ENCODE data around the gene ETNK2.
A peak's percentile ranks its signal among the peaks of the same experiment; 100 is the strongest.

ETNK2 gene

DNA sequence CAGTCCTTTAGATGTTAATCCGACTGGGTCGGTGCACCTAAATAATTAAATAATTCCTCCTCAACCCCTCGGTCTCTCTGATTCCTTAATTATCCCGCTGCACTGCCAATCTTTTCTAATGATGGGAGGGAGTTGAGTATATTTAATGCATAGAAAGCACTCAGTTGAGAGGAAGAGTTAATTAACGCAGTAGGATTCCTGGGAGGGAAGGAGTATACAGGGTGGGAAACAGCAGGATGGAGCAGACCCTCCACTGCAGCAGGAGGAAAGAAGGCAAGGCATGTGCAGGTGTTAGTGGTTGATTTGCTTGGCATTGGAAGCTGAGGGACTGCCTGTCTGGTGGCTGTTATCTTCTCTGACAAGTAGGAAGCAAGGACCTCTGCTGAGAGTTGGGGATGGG lies 24.2 kb upstream of the ETNK2 start:
- no peak for DNase-seq

DNA sequence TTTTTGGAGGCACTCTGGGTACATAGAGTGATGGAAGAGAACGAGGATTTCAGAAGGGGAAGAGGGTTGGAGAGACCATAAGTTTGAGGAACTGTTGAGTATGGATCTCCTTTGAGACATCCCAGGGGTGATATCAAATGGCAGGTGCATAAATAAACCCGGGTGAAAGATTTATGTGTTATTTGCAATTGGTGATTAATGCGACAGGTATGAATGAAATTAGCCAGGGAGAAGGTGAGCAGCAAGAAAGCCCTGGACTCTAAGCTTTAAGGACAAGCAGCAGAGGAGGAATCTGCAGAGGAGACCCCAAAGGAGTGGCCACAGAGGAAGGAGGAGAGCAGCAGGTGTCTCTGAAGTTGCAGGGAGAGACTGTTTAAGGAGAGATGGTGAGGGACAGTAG lies 23.1 kb upstream of the ETNK2 start:
- no peak for DNase-seq

DNA sequence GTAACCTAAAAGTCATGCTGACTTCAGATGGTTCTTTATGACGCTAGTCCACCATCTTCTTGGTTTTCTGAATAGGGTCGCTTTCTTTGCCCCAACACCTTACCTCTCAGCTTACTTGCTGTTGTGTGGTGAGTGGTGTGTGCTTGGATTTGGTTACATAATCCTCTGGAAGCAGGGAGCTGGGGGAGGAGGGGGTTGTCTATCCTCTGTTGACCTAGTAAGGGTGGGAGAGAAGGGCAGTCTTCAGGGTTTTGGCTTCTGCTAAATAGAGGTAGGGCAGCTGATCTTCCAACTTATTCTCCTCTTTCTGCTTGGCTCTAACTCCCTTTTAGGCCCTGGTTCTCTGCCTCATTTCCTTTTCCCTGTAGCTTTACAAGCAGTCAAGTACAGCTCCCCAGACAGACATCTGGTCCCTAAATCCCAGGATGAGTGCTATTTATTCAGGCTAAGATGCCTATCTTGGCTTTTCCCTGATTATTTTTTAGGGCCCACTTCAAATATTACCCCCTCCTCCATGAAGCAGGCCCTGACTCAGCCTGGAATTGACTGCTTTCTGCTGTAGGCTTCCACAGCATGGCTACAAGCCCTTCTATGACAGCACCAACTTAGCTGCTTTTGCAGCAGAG lies 20.7 kb upstream of the ETNK2 start:
- DNase-seq = no peak

DNA sequence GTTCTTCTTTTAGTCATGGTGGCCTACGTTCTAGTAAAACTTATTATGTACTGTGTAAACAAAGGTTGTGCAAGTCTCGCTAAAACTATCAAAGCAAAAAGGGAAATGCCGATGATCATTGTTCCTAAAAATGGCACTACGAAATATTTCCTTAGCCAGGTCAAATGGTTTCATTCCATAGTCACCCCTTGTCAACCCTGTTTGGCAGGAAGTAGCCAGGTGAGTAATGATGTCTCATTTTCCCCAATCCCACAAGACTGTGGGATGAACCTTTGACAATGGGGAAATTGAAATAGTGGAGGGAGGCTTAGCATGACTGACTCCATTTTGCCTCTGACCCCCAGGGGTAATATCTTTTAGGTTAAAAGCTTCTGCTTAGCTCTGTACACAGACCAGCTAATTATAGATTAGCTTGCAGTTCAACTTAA lies 19.9 kb upstream of the ETNK2 start:
- DNase-seq = no peak

DNA sequence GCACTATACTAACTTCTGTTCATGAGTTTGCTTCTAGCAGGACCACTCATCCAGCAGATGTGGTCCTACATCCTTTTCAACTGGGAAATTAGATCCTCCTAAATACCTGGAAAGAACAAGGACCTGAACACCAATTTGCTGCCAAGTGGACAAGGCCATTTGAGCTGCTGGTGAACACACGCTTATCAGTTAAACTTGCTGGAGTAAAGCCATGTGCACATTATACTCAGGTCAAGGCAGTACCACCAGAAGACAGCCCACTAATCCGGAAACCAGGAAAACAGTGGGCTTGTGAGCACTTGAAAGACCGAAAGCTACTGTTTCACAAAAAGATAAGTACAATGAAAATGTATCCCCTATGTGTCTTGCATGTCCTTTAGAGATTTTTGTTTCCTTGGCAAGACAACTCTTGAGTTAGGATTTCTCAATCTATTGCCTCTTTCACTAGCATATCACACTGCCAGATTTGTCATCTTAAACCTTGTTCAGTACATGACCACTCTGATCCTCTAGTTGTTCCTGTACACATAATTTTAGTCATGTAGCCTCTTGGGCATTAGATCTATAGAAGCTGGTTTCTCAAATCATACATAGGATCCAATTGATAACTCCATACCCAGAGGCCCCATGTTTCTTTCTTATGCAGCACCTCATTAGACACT lies 18.8 kb upstream of the ETNK2 start:
- DNase-seq = no peak

DNA sequence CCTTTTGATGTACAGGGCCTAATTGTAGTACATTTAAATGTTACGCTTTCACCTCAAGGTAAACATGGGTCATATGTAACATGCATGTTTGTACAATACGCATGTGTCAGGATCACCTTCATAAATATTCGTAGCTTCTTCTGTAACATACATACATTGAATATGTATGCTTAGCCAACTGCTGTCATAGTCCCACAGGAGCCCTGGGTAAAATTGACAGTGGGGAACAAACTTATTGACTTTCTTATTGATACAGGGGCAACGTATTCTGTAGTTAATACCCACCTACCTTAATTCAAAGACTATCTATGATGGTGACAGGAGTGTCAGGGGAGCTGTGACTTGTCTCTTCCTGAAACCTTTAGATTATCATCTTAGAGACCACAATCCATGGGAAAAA lies 18.0 kb upstream of the ETNK2 start:
- DNase-seq = no peak

DNA sequence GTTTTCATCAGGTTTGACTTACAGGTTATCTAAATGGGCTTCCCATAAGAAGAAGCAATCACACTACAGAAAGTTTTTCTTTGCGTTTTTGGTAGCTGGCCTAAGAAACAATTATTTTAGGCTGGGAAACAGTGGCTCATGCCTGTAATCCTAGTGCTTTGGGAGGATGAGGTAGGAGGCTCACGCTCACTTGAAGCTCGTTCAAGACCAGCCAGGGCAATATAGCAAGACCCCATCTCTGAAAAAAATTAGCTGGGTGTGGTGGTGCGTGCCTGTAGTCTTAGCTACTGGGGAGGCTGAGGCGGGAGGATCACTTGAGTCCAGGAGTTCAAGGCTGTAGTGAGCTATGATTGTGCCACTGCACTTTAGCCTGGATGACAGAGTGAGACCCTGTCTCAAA lies 15.9 kb upstream of the ETNK2 start:
- no peak for DNase-seq

DNA sequence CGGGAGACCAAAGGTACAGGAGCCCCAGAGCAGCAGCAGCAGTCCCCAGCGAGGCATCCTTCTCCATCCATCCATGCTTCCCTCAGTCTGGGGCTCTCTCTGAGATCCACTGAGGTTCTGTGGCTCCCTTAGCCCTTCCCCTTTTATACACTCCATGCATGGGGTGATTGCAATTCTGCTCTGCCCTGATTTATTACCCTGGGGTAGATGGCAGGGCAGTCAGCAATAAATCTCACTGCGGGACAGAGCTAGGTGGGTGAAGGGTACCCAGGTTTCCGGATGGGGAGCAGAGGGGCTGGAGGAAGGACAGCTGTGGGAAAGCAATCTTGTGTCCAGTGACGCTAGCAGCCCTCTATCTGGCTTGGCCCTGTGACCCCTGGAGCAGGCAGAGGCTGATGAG lies 14.4 kb upstream of the ETNK2 start, which contains the start of gene REN:
TSS of gene REN (minus strand) at position 119 of the 400 bp plus-strand sequence. CDS start at position 75, 44 bp downstream.
- no peak for DNase-seq

DNA sequence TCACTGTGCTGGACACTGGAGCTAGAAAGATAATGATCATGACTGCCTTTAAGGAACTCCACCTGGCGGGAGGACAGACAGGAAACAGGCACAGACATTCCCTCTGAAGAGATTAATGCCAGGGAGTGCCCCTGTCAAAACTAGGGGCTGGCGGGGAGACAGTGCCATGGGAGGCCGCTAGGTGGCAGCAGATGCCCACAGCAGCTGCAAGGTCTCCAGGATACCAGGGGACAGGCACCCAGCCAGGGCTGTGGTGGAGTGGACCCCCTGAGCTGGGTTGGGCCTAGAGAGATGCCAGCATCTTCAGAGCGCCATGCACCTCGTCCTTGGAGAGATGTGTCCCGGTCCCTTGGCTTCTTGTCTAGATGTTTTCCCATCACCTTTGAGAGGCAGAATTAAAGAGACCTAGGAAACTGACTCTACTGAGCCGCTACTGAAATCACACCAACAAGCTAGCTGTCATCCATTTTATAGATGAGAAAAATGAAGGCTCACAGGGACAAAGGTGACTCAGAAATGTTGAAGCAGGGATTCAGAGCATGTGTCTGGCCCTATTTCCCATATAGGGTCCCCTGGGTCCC lies 10.7 kb upstream of the ETNK2 start:
- peak; percentile 76 for DNase-seq

DNA sequence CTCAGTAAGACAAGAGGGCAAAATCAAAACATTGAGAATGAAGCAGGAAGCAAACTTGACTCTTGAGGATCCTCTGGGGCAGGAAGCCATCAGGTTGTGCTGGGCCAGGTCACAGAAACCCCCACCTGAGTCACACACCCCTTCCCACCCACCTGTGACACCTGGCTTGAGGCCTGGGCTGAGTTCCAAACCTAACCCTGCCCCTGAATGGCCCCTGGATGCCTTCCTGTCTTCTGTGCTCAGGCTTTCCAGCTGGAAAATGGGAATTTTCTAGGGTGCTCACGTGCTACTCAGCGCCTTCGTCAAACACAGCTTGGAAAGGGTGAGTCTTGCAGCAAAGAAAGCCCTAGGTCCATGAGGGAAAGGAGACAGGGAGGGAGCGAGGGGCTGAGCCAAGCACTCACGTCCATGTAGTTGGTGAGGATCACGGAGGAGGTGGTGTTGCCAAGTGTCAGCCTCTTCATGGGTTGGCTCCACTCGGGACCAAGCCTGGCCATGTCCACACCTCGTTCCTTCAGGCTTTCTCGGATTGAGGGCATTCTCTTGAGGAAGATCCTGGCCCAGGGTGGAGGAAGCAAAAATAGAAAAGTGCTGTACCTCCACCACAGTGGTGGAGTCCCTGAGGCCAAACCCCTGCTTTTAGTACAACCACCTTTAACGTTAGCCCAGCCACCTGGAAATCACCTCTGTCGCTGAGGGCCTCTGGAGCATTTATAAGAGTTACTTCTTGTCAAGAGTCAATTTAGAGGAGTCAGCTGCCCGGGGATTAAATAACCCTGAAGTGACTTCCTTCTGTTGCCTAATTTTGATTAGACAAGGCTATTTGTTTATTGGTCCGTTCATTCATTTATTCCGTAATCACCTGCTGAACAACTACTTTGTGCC lies 10.0 kb upstream of the ETNK2 start:
- no peak for DNase-seq

DNA sequence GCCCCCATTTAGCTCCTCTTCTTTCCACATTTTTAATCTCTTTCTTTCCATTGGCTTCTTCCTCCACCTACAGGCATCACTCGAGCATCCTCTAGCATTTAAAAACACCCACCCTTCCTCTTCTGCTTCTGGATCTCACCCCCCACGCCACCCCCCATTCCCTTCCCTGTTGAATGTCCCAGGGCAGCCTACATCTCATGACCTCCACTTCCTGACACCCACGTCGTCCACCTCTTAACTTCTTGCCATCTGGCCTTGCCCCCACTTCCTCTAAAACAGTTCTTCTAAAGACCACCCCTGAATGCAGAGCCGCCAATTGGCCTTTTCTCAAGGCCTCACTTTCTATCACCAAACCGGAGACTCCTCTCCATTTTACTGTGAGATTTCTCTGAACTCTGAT lies 6.1 kb upstream of the ETNK2 start:
- DNase-seq = no peak

DNA sequence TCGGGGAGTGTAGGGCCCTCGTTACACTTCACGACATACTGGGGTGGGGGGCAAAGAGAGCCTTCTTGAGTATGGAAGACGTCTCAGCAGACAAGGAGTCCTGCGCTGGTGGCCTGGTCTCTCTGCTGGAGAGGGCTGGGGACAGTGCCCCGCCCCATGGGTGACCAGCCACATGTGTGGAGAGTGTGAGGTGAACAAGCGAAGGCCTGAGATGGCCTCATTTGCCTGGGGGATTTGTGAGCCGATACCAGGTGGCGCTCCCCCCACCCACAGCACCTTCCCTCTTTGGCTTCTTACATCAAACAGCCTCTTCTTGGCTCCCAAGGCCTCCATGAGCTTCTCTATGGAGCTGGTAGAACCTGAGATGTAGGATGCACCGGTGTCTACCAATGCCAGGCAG lies 4.0 kb upstream of the ETNK2 start:
- no peak for DNase-seq

DNA sequence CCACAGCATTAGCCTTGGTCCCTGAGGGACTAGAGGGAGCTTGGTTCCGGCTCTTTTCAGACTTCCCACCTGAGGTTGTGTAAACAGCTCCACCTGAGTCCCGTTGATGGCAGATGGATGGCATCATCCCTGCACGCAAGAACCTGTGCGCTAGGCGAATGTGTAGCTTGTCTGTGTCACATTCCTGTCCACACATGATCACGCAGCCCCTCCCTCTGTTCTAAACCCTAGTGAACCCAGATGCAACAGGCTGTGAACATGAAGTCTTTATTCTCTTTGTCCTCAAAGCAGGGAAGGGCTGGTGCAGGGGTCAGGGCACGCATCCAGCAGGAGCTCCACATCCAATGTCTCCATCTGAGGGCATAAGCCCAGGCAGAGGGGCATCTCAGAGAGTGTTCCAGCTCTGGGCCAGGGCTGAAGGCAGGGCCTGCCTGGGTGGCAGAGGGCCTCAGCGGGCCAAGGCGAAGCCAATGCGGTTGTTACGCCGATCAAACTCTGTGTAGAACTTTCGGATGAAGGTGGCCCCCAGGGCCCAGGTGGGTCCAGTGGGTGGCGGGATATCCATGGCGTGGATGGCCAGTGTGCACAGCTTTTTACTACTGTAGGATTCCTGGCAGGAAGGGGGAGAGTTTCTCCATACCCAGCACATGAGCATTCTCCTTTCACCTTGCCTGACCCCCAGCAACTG lies 2.9 kb upstream of the ETNK2 start:
- no peak for DNase-seq

DNA sequence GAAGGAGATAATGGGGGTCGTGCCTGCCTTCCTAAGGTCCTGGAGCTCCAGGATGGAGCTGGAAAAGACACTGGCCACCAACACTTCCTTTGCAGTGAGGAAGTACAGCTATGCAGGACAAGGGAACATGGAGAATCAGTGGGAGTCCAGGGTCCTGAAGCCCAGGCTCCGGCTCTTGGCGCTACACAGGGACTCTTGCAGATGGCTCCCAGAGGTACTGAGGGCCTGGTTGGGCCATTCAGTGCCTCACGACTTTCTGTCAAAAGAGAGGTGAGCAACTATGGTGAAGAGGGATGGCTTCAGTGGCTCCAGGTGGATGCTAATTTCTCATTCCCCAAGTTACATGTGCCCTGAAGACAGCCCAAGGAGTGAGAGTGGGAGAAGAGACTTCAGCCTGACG lies 1.8 kb upstream of the ETNK2 start:
- DNase-seq = no peak

DNA sequence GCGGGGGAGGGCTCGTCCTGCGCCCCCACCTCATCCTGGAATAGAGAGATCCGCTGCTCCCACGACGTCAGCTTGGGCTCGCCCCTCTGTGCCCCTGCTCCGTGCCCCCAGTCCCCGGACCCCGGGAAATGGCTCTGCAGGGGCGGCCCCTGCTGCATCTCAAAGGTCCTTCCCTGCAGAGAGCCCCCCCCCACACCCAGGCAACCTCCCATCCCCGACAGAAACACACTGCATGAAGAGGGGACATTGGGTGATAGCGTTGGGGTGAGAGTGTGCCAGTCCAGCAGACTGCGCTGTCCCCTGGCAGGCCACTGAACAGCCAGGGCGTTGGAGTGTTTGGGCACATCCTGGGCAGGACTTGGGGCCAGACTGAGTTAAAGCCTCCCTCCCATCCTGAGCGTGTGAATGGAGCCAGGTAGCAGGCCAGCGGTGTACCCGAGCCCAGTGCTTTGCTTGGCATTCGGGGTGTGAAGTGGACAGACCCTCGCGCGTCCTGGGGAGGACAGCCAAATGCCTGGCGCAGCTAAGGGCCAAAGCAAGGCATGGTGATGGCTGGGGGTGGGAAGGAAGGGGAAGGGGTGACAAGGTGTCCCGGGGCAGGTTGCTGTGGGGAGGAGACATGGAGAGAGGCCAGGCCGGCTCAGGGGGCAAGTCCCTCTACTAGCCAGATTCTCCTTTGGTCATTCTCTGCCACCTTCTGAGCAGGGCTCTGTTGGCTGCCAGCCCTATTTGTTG lies 633 bp upstream of the ETNK2 start:
- no peak for DNase-seq

DNA sequence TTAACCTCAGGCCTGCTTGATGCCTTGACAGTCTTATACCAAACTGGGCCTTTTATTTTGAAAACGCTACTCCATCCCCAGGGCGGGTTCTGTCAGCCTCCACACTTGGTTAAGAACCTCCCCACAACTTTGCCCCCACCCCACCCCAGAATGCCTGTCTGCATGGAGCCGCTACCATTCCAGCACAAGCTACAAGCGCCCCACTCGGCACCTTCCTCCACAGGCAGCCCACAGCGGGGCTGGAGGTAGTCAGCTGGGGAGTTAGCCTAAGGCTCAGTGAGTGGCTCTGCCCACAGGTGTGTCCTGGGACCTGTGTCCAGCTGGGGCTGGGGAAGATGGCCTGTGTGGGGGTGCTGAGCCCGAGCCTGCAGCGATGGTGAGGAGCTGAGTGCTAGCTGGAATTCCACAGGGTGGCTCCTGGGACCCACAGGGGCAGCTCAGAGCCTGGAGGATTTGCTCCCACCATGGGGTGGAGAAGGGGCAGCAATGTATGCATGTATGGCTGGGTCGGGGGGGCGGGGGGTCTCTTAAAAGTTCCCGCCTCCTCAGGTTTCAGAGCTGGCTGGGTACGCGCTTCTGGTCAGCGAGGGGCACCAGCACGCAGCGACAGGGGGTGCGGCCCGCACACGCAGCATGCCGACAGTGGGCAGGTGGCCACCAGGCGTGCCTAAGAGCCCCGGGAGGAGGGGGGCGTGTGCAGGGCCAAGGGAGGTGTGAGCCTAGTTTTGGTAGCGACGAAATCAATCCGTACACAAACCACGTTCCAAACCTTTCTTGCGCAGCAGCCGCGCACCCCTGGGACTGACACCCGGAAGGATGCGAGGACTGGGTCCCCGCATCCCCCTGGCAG lies 917 bp downstream of the ETNK2 start:
- no peak for DNase-seq

DNA sequence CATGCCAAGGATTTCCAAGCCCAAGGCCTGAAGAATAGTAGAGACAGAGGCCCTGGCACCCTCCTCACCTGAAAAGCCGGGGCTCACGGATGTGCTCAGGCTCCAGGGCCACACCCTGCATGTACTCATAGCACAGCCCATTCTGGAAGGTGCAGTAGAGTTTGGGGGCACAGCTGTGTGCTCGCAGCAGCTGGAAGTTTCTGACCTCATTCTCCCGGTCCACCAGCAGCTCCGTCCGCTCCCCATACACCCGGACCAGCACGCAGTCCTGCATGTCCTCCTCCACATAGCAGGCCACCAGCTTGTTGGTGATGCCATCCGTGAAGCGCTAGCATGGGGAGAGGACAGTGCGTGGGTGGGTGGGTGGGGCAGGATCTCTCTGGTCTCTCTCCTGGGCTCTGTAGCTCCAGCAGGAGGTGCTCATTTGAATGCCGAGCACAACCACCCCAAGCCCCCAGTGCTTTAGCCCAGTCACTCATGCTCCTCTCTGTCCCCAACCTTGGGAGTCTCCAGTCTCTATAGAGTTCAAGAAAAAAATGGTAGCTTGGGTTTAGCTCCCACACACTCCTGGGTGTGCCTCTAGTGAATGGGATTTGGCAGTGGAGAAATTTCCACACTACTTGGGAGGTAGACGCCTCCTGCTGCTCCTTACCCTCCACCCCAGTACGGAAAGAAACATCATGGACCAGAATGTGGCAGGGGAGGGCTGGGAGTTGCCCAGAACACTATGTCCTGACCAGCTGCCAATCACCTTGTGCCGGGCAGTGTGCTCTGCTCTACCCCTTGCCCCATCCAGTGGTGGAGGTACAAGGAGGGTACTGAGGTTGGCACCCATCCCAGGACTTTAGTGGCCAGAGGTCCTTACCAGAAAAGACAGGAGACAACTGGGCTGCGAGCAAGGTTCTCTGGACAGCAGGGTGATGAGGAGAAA lies 1.9 kb downstream of the ETNK2 start:
- DNase-seq = no peak

DNA sequence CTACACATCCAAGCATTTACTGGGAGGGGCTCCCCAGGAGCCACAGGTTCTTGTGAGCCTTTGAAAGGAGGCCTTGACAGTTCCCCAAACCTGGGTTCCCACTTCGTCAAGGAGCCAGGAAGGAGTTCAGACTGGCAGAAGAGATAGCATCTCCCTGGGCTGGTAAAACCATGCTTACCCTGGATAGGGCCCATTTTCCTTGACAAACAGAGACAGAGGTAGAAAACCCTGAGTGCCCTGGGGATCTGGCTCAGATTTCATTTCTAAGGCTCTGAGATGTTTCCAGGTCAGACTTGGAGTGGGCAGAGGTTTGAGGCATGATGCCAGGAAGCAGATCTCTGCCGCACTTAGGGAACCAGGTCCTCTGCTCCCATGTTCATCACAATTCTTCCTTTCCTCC lies 2.7 kb downstream of the ETNK2 start:
- no peak for DNase-seq

DNA sequence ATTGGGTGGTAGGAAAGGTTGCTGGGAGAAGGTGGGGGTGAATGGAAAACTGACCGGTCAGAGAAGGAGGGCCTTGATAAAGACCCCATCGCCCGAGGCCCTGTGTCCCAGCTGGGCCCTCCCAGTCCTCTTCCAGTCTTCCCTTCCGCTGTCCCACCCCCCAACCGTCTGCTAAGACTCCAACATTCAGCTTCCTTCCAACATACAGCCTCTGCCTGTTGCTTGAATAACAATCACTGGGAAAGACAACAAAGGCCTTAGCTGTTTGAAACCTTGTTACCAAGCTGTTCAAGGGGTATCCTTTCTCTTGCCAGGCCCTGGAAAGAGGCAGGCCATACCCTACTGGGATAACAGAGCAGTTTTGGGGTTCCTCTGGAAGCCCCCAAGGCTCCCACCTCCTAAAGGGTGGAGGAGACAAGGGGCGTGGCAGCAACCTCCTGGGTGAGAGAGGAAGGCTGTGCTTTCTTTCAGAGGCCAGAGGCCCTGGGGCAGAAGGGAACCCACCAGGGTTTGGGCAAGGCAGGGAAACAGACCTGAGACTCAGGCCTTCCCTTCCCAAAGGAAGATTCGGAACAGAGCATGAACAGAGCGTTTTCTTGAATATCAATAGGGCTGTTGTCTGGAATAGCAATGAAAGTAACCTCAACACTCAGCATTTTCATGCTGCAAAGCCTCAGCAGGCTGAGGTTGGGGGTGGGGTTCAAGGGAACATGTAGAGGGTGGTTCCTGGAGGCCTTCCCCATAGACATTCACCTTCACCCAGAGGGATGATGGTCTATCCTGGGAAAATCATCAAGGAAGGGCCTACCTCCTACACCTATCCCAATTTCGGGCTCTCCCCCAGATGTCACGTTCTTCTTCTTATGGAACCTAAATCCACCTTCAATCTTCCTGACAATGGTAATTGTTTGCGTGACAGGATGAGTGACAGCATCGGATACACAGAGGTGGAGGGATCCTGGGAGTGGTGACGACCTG lies 4.1 kb downstream of the ETNK2 start:
- DNase-seq = no peak

Measured in stimulated activated CD4-positive, alpha-beta T cell treated with anti-CD3 and anti-CD28 coated beads, Interleukin-1b, Interleukin-23, amount 100 ng/mL, for 48 hours (primary cell).